ENCODE results near the gene BNC2.

DNA sequence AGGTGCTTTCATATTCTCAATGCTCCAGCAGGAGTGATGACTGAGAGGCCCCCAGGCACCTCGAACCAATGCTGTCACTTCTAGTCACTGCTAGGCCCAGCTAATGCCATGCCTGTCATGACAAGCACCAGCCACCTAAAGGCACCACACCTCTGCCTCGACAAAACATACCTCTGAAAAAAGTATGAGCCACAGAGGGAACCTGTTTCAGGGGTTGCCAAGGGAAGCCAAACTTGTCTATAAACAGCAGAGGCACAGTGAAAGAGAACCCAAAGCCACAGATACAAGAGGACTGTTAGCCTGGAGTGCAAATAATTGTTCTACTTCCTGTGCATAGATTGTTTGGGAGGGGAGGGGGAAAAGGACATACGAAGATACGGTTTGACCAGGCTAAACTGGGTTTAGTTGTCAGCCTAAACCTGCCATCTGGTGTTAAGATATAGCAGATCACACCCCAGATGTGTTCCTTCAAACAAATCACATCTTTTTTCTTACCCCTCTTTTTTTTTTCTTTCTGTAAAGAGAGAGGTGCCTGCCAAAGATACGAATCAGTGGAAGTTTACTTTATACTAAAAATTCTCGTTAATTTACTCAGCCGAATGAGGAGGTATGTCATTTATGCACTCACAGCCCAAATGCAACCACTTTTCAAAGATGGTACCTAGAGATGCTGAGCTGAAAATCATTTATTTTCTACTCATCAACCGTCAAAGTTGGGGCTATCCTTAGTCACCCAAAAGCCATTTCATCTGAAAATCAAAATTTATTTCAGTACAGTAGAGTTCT, 45.7 kb downstream of the BNC2 start:
- TF ChIP-seq, protein P1, sequence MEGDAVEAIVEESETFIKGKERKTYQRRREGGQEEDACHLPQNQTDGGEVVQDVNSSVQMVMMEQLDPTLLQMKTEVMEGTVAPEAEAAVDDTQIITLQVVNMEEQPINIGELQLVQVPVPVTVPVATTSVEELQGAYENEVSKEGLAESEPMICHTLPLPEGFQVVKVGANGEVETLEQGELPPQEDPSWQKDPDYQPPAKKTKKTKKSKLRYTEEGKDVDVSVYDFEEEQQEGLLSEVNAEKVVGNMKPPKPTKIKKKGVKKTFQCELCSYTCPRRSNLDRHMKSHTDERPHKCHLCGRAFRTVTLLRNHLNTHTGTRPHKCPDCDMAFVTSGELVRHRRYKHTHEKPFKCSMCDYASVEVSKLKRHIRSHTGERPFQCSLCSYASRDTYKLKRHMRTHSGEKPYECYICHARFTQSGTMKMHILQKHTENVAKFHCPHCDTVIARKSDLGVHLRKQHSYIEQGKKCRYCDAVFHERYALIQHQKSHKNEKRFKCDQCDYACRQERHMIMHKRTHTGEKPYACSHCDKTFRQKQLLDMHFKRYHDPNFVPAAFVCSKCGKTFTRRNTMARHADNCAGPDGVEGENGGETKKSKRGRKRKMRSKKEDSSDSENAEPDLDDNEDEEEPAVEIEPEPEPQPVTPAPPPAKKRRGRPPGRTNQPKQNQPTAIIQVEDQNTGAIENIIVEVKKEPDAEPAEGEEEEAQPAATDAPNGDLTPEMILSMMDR (conservative IDR thresholded peaks at IDR 0.05; ENCODE audit: low read length), result no peak
- no peak for TF ChIP-seq EZH2phosphoT487 (IDR thresholded peaks at IDR 0.05; ENCODE audit: borderline replicate concordance, low read depth, low read length)

Measured in OCI-LY7 (cell line).